ENCODE data around the gene CHSY1.
"Not testable (repeated sequence)": the region's sequence is repeated elsewhere in the genome, so short reads cannot be mapped to it uniquely, and the experiment has no call there.

GRCh38 chr15:101287342-101287741 is 35.5 kb upstream of the CHSY1 start:
- TF ChIP-seq POLR2A (IDR thresholded peaks at IDR 0.05; ENCODE audit: low read depth), result not testable (repeated sequence)
- TF ChIP-seq, protein P1, sequence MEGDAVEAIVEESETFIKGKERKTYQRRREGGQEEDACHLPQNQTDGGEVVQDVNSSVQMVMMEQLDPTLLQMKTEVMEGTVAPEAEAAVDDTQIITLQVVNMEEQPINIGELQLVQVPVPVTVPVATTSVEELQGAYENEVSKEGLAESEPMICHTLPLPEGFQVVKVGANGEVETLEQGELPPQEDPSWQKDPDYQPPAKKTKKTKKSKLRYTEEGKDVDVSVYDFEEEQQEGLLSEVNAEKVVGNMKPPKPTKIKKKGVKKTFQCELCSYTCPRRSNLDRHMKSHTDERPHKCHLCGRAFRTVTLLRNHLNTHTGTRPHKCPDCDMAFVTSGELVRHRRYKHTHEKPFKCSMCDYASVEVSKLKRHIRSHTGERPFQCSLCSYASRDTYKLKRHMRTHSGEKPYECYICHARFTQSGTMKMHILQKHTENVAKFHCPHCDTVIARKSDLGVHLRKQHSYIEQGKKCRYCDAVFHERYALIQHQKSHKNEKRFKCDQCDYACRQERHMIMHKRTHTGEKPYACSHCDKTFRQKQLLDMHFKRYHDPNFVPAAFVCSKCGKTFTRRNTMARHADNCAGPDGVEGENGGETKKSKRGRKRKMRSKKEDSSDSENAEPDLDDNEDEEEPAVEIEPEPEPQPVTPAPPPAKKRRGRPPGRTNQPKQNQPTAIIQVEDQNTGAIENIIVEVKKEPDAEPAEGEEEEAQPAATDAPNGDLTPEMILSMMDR (IDR thresholded peaks at IDR 0.05), result not testable (repeated sequence)
